WTC11 (cell line): Measurements from ENCODE around the gene TNRC18.

Experiments
- ATF3 ChIP-seq: sonication (generic); formaldehyde crosslinking; conservative IDR thresholded peaks from 2 replicates; pipeline ENCODE4 v1.8.1; 2022; ENCODE audit warnings: mild to moderate bottlenecking, missing genetic modification reagents
- ATF6 ChIP-seq: sonication (generic); formaldehyde crosslinking; IDR thresholded peaks from 2 replicates; pipeline ENCODE4 v1.8.1; 2023; ENCODE audit warnings: mild to moderate bottlenecking, missing genetic modification reagents
- CREM ChIP-seq: sonication (generic); formaldehyde crosslinking; IDR thresholded peaks from 2 replicates; pipeline ENCODE4 v1.8.1; 2022; ENCODE audit warnings: mild to moderate bottlenecking, missing genetic modification reagents, moderate library complexity
- CTCF ChIP-seq: fragments of 200-600 bp; IDR thresholded peaks from 2 replicates; pipeline ENCODE4 v1.8.0; 2022; ENCODE audit warnings: antibody characterized with exemption
- E2F1 ChIP-seq: sonication (generic); formaldehyde crosslinking; IDR thresholded peaks from 2 replicates; pipeline ENCODE4 v1.8.0; 2022; ENCODE audit warnings: mild to moderate bottlenecking, missing genetic modification reagents
- ELF4 ChIP-seq: sonication (generic); formaldehyde crosslinking; IDR thresholded peaks from 2 replicates; pipeline ENCODE4 v1.8.1; 2022; ENCODE audit warnings: low read depth, mild to moderate bottlenecking, moderate library complexity, missing genetic modification reagents
- ESRRA ChIP-seq: sonication (generic); formaldehyde crosslinking; IDR thresholded peaks from 2 replicates; pipeline ENCODE4 v1.8.1; 2022; ENCODE audit warnings: mild to moderate bottlenecking, missing genetic modification reagents, borderline replicate concordance
- MAX ChIP-seq: sonication (generic); formaldehyde crosslinking; IDR thresholded peaks from 2 replicates; pipeline ENCODE4 v1.8.0; 2022; ENCODE audit warnings: mild to moderate bottlenecking, missing genetic modification reagents
- PRDM15 ChIP-seq: sonication (generic); formaldehyde crosslinking; IDR thresholded peaks from 2 replicates; pipeline ENCODE4 v1.8.0; 2022; ENCODE audit warnings: missing genetic modification reagents
- PRRX2 ChIP-seq: fragments of 250-450 bp; sonication (Bioruptor Pico); IDR thresholded peaks from 2 replicates; pipeline ENCODE4 v1.8.0; 2021; ENCODE audit warnings: mild to moderate bottlenecking
- SMAD4 ChIP-seq: sonication (generic); formaldehyde crosslinking; IDR thresholded peaks from 2 replicates; pipeline ENCODE4 v1.8.0; 2022; ENCODE audit warnings: mild to moderate bottlenecking, missing genetic modification reagents
- ZNF121 ChIP-seq: sonication (generic); formaldehyde crosslinking; IDR thresholded peaks from 2 replicates; pipeline ENCODE4 v1.8.0; 2023; ENCODE audit warnings: missing genetic modification reagents
- ZNF138 ChIP-seq: sonication (generic); formaldehyde crosslinking; conservative IDR thresholded peaks from 2 replicates; pipeline ENCODE4 v1.8.1; 2022; ENCODE audit warnings: mild to moderate bottlenecking, moderate library complexity, missing genetic modification reagents

GRCh38 chr7:5406957-5407945 is 16.4 kb downstream of the TNRC18 start:
- TF ChIP-seq CREM = no peak
- TF ChIP-seq CTCF = no peak
- no peak for TF ChIP-seq ELF4 (CRISPR knock-in tag)
- no peak for TF ChIP-seq MAX (CRISPR knock-in tag)
- TF ChIP-seq ZNF138 = no peak
- no peak for TF ChIP-seq SMAD4 (CRISPR knock-in tag)
- no peak for TF ChIP-seq ATF3 (CRISPR knock-in tag)
- TF ChIP-seq E2F1 (CRISPR knock-in tag) = no peak
- no peak for TF ChIP-seq PRRX2 (CRISPR knock-in tag)
- no peak for TF ChIP-seq PRDM15 (CRISPR knock-in tag)
- no peak for TF ChIP-seq ESRRA (CRISPR knock-in tag)
- TF ChIP-seq ATF6 (CRISPR knock-in tag) = no peak
- TF ChIP-seq ZNF121 (CRISPR knock-in tag) = no peak
